Activated T-helper 1 cell treated with anti-CD3 and anti-CD28 coated beads, Interleukin-12 subunit alpha, Interleukin-12 subunit beta, Interleukin-2, Interleukin-4 antibody, amounts not matched to agents 30 ng/mL and 10 ng/mL and 1 ng/mL, durations not matched to agents 14 hours and 24 hours and 36 hours (primary cell): ENCODE data around the gene PRKG1. TPM values are rescaled to one million over a fixed set of nuclear protein-coding genes. Genes with fewer than 3 reads are reported as not detected.
"Not testable (repeated sequence)": the region's sequence is repeated elsewhere in the genome, so short reads cannot be mapped to it uniquely, and the experiment has no call there.

ENCODE experiments used
- DNase-seq: peaks from one replicate; pipeline ENCODE4 v3.0.0; 2021; ENCODE audit warnings: low spot score
- H3K27ac Mint-ChIP-seq: one replicate; pipeline ENCODE4 v1.8.0; 2021; ENCODE audit warnings: mild to moderate bottlenecking, mixed read lengths
- H3K27me3 Mint-ChIP-seq: one replicate; pipeline ENCODE4 v1.8.0; 2022; ENCODE audit warnings: mild to moderate bottlenecking, moderate library complexity, mixed read lengths; ENCODE audit not compliant: insufficient read depth
- H3K36me3 Mint-ChIP-seq: one replicate; pipeline ENCODE4 v1.8.0; 2021; ENCODE audit warnings: low read depth, mixed read lengths
- H3K4me1 Mint-ChIP-seq: one replicate; pipeline ENCODE4 v1.8.0; 2021; ENCODE audit warnings: low read depth, mixed read lengths
- H3K4me3 Mint-ChIP-seq: one replicate; pipeline ENCODE4 v1.8.0; 2021; ENCODE audit warnings: mild to moderate bottlenecking, moderate library complexity, mixed read lengths
- H3K9me3 Mint-ChIP-seq: one replicate; pipeline ENCODE4 v1.8.0; 2021; ENCODE audit warnings: mixed read lengths
- intact Hi-C: fragments of 100-400 bp; cut with micrococcal nuclease; formaldehyde crosslinking; loops from one replicate; pipeline ENCODE4 v1.15.1; 2024
- total RNA-seq: library from RNA; stranded (reverse); gene quantifications from 2 replicates; pipeline ENCODE4 v1.2.3, GENCODE V29; 2022

PRKG1 gene
- total RNA-seq, 1 donor from 2014 or later, result not detected

- Mint-ChIP-seq H3K27ac (no peak overlapping the region), H3K36me3 (no peaks in the 10 kb centered on the region), H3K4me3 (no peak overlapping the region), H3K9me3 (no peaks in the 10 kb centered on the region), H3K4me1 (no peaks in the 10 kb centered on the region), H3K27me3 (peaks cover 24% of the 10 kb centered on the region)
- no peak for DNase-seq
- intact Hi-C loops, result loop anchor here (10.0 kb wide), 1 partner anchor 286 kb away; no protein-coding TSS in a partner anchor
These were observed 594.0 kb downstream of the PRKG1 start for GRCh38 chr10:51668336-51668689.

GRCh38 chr10:51669041-51669440, 594.8 kb downstream of the PRKG1 start:
- Mint-ChIP-seq H3K27me3 (peaks cover 26% of the 10 kb centered on the region), H3K4me3 (no peak overlapping the region), H3K27ac (no peak overlapping the region), H3K36me3 (no peaks in the 10 kb centered on the region), H3K9me3 (no peaks in the 10 kb centered on the region), H3K4me1 (no peaks in the 10 kb centered on the region)
- intact Hi-C loops, result loop anchor here (10.0 kb wide), 1 partner anchor 286 kb away; no protein-coding TSS in a partner anchor
- DNase-seq, result no peak

GRCh38 chr10:51672039-51672535, 597.8 kb downstream of the PRKG1 start:
- Mint-ChIP-seq H3K9me3 (no peaks in the 10 kb centered on the region), H3K27ac (no peak overlapping the region), H3K4me3 (no peak overlapping the region), H3K4me1 (no peaks in the 10 kb centered on the region), H3K36me3 (no peaks in the 10 kb centered on the region), H3K27me3 (peaks cover 26% of the 10 kb centered on the region)
- intact Hi-C loops, result no loop called here
- no peak for DNase-seq

- H3K27me3 Mint-ChIP-seq, result peaks cover 25% of the 10 kb centered on the region
- no peaks in the 10 kb centered on the region for H3K9me3 Mint-ChIP-seq
- intact Hi-C loops, result no loop called here
These were observed 600.8 kb downstream of the PRKG1 start for GRCh38 chr10:51675088-51675487.

GRCh38 chr10:51679841-51680240, 605.6 kb downstream of the PRKG1 start:
- Mint-ChIP-seq H3K9me3 (no peaks in the 10 kb centered on the region), H3K27me3 (peaks cover 18% of the 10 kb centered on the region), H3K4me3 (no peak overlapping the region), H3K36me3 (no peaks in the 10 kb centered on the region), H3K4me1 (no peaks in the 10 kb centered on the region), H3K27ac (no peak overlapping the region)
- intact Hi-C loops, result no loop called here
- DNase-seq, result no peak

More at GRCh38 chr10:51675088-51675487, 600.8 kb downstream of the PRKG1 start:
- Mint-ChIP-seq H3K36me3 (no peaks in the 10 kb centered on the region), H3K4me1 (no peaks in the 10 kb centered on the region), H3K4me3 (no peak overlapping the region), H3K27ac (no peak overlapping the region)
- DNase-seq, result no peak

GRCh38 chr10:51683031-51683691, 608.9 kb downstream of the PRKG1 start:
- peaks cover 8% of the 10 kb centered on the region for H3K27me3 Mint-ChIP-seq
- no peaks in the 10 kb centered on the region for H3K4me1 Mint-ChIP-seq
- DNase-seq, result no peak
- intact Hi-C loops, result no loop called here
- H3K36me3 Mint-ChIP-seq, result peaks cover 2% of the 10 kb centered on the region
- H3K4me3 Mint-ChIP-seq, result no peak overlapping the region
- no peaks in the 10 kb centered on the region for H3K9me3 Mint-ChIP-seq
- H3K27ac Mint-ChIP-seq, result no peak overlapping the region

GRCh38 chr10:51685768-51686167, 611.5 kb downstream of the PRKG1 start:
- H3K4me1 Mint-ChIP-seq, result no peaks in the 10 kb centered on the region
- DNase-seq, result no peak

GRCh38 chr10:51687296-51687695, 613.0 kb downstream of the PRKG1 start:
- Mint-ChIP-seq H3K9me3 (peaks cover 3% of the 10 kb centered on the region), H3K4me3 (no peak overlapping the region), H3K4me1 (no peaks in the 10 kb centered on the region), H3K27ac (no peak overlapping the region), H3K27me3 (no peaks in the 10 kb centered on the region), H3K36me3 (peaks cover 2% of the 10 kb centered on the region)
- intact Hi-C loops, result no loop called here
- no peak for DNase-seq

More at GRCh38 chr10:51685768-51686167, 611.5 kb downstream of the PRKG1 start:
- intact Hi-C loops, result no loop called here
- Mint-ChIP-seq H3K9me3 (peaks cover 3% of the 10 kb centered on the region), H3K4me3 (no peak overlapping the region), H3K27ac (no peak overlapping the region), H3K27me3 (no peaks in the 10 kb centered on the region), H3K36me3 (peaks cover 2% of the 10 kb centered on the region)

GRCh38 chr10:51688826-51689225, 614.5 kb downstream of the PRKG1 start:
- H3K4me1 Mint-ChIP-seq, H3K27ac Mint-ChIP-seq, H3K36me3 Mint-ChIP-seq, H3K4me3 Mint-ChIP-seq, H3K27me3 Mint-ChIP-seq, intact Hi-C loops, DNase-seq, H3K9me3 Mint-ChIP-seq: not testable (repeated sequence)

GRCh38 chr10:51689536-51689935, 615.2 kb downstream of the PRKG1 start:
- peaks cover under 1% of the 10 kb centered on the region for H3K4me1 Mint-ChIP-seq

GRCh38 chr10:51691135-51691534, 616.8 kb downstream of the PRKG1 start:
- H3K36me3 Mint-ChIP-seq, result peaks cover 16% of the 10 kb centered on the region
- intact Hi-C loops, result no loop called here
- no peaks in the 10 kb centered on the region for H3K27me3 Mint-ChIP-seq
- H3K4me1 Mint-ChIP-seq, result peaks cover 16% of the 10 kb centered on the region
- no peak overlapping the region for H3K27ac Mint-ChIP-seq
- no peak overlapping the region for H3K4me3 Mint-ChIP-seq
- no peak for DNase-seq
- peaks cover 3% of the 10 kb centered on the region for H3K9me3 Mint-ChIP-seq

More at GRCh38 chr10:51689536-51689935, 615.2 kb downstream of the PRKG1 start:
- Mint-ChIP-seq H3K9me3 (peaks cover 3% of the 10 kb centered on the region), H3K4me3 (no peak overlapping the region), H3K27me3 (no peaks in the 10 kb centered on the region), H3K27ac (no peak overlapping the region), H3K36me3 (peaks cover 2% of the 10 kb centered on the region)
- intact Hi-C loops, result no loop called here
- DNase-seq, result no peak

- no peaks in the 10 kb centered on the region for H3K27me3 Mint-ChIP-seq
- H3K4me1 Mint-ChIP-seq, result peaks cover 41% of the 10 kb centered on the region
- intact Hi-C loops, result no loop called here
- no peaks in the 10 kb centered on the region for H3K9me3 Mint-ChIP-seq
- no peak for DNase-seq
- H3K27ac Mint-ChIP-seq, result no peak overlapping the region
- peaks cover 39% of the 10 kb centered on the region for H3K36me3 Mint-ChIP-seq
- H3K4me3 Mint-ChIP-seq, result no peak overlapping the region
These were observed 619.9 kb downstream of the PRKG1 start for GRCh38 chr10:51694086-51694768.

- no peak overlapping the region for H3K27ac Mint-ChIP-seq
These were observed 622.0 kb downstream of the PRKG1 start for GRCh38 chr10:51696251-51696650.

More at GRCh38 chr10:51696251-51696650, 622.0 kb downstream of the PRKG1 start:
- DNase-seq, result no peak
- H3K4me1 Mint-ChIP-seq, result peaks cover 54% of the 10 kb centered on the region
- H3K4me3 Mint-ChIP-seq, result peak overlapping the region; percentile 98
- no peaks in the 10 kb centered on the region for H3K27me3 Mint-ChIP-seq
- intact Hi-C loops, result loop anchor here (5.0 kb wide), 1 partner anchor 1074 kb away; the partner anchor contains the start of gene SGMS1
- H3K36me3 Mint-ChIP-seq, result peaks cover 43% of the 10 kb centered on the region
- H3K9me3 Mint-ChIP-seq, result peaks cover 1% of the 10 kb centered on the region
